ENCODE measurements around the gene TMEM8B. TPM values are rescaled to one million over a fixed set of nuclear protein-coding genes. Genes with fewer than 3 reads are reported as not detected.

The TMEM8B gene
- total and polyA plus RNA-seq, 9 of the 15 experiments (the other 6 are each of a cell fraction or from before 2014, with no cell fraction given) = 0.01 to 2.2 (median 1.1) TPM

DNA sequence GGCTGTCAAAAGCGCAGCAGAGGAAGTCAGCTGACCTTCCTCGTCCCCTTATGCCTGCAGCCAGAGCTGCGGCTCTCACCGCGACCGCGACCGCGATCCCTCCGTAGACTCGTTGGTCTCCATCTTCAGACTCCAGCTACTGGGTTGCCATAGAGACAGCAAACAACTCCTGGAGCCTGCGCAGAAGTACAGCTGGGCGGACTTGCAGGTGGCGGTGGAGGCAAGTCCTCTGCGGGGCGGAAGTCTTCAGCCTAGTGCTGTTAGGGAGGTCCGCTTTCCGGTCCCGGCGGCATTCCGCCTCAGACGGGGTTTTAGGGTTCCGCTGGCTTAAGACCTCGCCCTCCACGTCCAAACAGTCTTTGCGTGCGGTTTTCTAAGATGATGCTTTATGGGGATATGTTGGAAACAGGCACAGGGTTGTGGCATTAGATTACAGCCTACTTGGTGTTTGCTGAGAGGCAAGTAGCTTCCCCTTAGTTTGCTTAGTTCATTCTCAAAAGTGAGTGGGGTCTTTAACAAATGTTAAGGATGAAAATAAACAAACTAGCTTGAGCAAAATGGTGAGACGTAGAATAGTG is 16.9 kb upstream of the TMEM8B start, which contains the start of gene SPAG8 (continued):
- TF ChIP-seq GTF2E2 (tag; IDR thresholded peaks at IDR 0.05) (no peak), ZBTB8A (IDR thresholded peaks at IDR 0.05; ENCODE audit: partially characterized antibody) (no peak), ZNF668 (CRISPR knock-in tag; IDR thresholded peaks at IDR 0.05) (no peak), SMAD3 (CRISPR knock-in tag; conservative IDR thresholded peaks at IDR 0.05) (no peak), ZNF75A (CRISPR knock-in tag; IDR thresholded peaks at IDR 0.05) (no peak), KDM1A (IDR thresholded peaks at IDR 0.05) (no peak), YY1 (IDR thresholded peaks at IDR 0.05; ENCODE audit: borderline replicate concordance in 1 of 3, control insufficient read depth in 1 of 3, extremely low read depth in 1 of 3, insufficient read depth in 3 of 3, insufficient read length in 1 of 3, insufficient replicate concordance in 2 of 3, low read depth in 1 of 3, low read length in 2 of 3) (peak in 2 of 3 experiments; percentile 49 to 58), CBFA2T2 (conservative IDR thresholded peaks at IDR 0.05) (no peak), STAT5A (IDR thresholded peaks at IDR 0.05; ENCODE audit: borderline replicate concordance, low read length) (no peak), TRIM28 (IDR thresholded peaks at IDR 0.05) (no peak)
- TF ChIP-seq, protein P1, sequence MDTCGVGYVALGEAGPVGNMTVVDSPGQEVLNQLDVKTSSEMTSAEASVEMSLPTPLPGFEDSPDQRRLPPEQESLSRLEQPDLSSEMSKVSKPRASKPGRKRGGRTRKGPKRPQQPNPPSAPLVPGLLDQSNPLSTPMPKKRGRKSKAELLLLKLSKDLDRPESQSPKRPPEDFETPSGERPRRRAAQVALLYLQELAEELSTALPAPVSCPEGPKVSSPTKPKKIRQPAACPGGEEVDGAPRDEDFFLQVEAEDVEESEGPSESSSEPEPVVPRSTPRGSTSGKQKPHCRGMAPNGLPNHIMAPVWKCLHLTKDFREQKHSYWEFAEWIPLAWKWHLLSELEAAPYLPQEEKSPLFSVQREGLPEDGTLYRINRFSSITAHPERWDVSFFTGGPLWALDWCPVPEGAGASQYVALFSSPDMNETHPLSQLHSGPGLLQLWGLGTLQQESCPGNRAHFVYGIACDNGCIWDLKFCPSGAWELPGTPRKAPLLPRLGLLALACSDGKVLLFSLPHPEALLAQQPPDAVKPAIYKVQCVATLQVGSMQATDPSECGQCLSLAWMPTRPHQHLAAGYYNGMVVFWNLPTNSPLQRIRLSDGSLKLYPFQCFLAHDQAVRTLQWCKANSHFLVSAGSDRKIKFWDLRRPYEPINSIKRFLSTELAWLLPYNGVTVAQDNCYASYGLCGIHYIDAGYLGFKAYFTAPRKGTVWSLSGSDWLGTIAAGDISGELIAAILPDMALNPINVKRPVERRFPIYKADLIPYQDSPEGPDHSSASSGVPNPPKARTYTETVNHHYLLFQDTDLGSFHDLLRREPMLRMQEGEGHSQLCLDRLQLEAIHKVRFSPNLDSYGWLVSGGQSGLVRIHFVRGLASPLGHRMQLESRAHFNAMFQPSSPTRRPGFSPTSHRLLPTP (IDR thresholded peaks at IDR 0.05; ENCODE audit: borderline replicate concordance, extremely low read depth, insufficient read length) = no peak
- TF ChIP-seq, protein P2, sequence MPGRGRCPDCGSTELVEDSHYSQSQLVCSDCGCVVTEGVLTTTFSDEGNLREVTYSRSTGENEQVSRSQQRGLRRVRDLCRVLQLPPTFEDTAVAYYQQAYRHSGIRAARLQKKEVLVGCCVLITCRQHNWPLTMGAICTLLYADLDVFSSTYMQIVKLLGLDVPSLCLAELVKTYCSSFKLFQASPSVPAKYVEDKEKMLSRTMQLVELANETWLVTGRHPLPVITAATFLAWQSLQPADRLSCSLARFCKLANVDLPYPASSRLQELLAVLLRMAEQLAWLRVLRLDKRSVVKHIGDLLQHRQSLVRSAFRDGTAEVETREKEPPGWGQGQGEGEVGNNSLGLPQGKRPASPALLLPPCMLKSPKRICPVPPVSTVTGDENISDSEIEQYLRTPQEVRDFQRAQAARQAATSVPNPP (IDR thresholded peaks at IDR 0.05; ENCODE audit: borderline replicate concordance, insufficient read depth, insufficient read length) = no peak
